Right ventricle myocardium inferior (tissue), 1 donor: ENCODE measurements around the gene SH3BP1. TPM values are rescaled to one million over a fixed set of nuclear protein-coding genes. Genes with fewer than 3 reads are reported as not detected.
"Not testable (repeated sequence)": the region's sequence is repeated elsewhere in the genome, so short reads cannot be mapped to it uniquely, and the experiment has no call there.

ENCODE experiments used
- ATAC-seq: fragments of 200-7000 bp; cut with Tn5 transposase; one replicate; pipeline ENCODE4 v1.9.1; 2020; ENCODE audit warnings: mild to moderate bottlenecking, moderate library complexity
- DNase-seq: peaks from one replicate; pipeline ENCODE4 v3.0.0; 2021; ENCODE audit errors: missing footprints
- intact Hi-C: fragments of 100-400 bp; cut with DNase I; formaldehyde crosslinking; loops from one replicate; pipeline ENCODE4 v1.11.0; 2022
- total RNA-seq: library from RNA; stranded (reverse); fragmentation: NEBNext Ultra II Directional; extraction: Animal tissue kit (Norgen Biotek cat#: 25700); gene quantifications from one replicate; pipeline ENCODE4 v1.2.1, GENCODE V29; 2021
- donor health status: DM: no; HTN: yes; CAD: no; lungs with severe emphysema.

Gene SH3BP1
- total RNA-seq, 1 donor from 2014 or later, result 1.5 TPM

DNA sequence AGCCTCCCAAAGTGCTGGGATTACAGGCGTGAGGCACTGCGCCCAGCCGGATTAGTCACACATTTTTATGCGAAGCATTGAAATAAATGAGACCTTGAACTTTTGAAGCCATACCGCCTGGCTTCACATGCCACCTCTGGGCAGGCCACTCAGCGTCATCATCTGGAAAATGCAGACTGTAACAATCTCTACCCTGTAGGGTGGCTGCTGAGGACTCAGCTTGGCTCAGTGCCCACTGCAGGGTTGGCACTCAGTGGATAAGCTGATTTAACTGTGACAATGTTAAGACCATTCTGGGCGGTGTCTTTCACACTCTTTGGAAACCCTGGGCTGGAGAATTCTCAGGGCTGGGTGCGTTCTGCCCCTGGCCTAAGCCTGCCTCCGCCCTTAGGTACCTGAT, 8.5 kb downstream of the SH3BP1 start:
- ATAC-seq, result no peak
- intact Hi-C loops, result no loop called here
- DNase-seq, result no peak

DNA sequence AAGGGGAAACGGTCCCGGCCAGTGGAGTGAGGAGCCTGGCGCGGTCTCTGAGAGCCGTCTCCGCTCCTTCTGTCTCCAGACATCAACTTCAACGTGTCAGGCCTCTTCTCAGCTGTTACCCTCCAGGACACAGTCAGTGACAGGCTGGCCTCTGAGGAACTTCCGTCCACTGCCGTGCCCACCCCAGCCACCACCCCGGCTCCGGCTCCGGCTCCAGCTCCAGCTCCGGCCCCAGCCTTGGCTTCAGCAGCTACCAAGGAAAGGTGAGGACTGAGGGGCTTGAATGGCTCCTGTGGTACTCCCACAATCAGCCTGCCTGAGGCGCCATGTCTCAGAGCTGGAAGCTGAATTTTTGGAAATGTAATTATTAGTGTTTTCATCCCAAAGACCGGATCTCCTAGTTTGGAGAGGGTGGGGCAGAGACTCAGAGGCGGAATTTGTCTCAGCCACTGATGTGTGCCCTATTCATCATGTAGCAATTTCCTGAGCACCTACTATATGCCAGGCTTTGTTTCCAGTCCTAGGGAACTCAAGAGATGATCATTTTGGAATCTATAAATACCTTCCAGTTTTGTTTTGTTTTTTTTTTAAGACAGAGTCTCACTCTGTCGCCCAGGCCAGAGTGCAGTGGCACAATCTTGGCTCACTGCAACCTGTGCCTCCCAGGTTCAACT, 11.1 kb downstream of the SH3BP1 start:
- DNase-seq (no peak), ATAC-seq (no peak)
- intact Hi-C loops, result no loop called here

GRCh38 chr22:37654563-37655251, 15.2 kb downstream of the SH3BP1 start:
- intact Hi-C loops, result no loop called here
- ATAC-seq (no peak), DNase-seq (no peak)

DNA sequence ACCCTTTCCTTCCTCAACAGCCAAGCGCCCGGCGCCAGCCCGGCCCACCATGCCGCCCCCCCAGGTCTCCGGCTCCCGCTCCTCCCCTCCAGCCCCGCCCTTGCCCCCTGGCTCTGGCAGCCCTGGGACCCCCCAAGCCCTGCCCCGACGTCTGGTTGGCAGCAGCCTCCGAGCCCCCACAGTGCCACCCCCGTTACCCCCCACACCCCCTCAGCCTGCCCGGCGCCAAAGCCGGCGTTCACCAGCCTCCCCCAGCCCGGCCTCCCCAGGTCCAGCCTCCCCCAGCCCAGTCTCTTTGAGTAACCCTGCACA, 15.7 kb downstream of the SH3BP1 start:
- ATAC-seq (no peak), DNase-seq (no peak)
- intact Hi-C loops, result no loop called here

GRCh38 chr22:37656583-37656982, 17.1 kb downstream of the SH3BP1 start:
- DNase-seq, ATAC-seq, intact Hi-C loops: not testable (repeated sequence)

- intact Hi-C loops, result loop anchor here (1.0 kb wide), 1 partner anchor 18 kb away; the partner anchor contains the start of gene LGALS1
- DNase-seq, result no peak
- no peak for ATAC-seq
Observed at GRCh38 chr22:37657590-37658132, 18.2 kb downstream of the SH3BP1 start.

DNA sequence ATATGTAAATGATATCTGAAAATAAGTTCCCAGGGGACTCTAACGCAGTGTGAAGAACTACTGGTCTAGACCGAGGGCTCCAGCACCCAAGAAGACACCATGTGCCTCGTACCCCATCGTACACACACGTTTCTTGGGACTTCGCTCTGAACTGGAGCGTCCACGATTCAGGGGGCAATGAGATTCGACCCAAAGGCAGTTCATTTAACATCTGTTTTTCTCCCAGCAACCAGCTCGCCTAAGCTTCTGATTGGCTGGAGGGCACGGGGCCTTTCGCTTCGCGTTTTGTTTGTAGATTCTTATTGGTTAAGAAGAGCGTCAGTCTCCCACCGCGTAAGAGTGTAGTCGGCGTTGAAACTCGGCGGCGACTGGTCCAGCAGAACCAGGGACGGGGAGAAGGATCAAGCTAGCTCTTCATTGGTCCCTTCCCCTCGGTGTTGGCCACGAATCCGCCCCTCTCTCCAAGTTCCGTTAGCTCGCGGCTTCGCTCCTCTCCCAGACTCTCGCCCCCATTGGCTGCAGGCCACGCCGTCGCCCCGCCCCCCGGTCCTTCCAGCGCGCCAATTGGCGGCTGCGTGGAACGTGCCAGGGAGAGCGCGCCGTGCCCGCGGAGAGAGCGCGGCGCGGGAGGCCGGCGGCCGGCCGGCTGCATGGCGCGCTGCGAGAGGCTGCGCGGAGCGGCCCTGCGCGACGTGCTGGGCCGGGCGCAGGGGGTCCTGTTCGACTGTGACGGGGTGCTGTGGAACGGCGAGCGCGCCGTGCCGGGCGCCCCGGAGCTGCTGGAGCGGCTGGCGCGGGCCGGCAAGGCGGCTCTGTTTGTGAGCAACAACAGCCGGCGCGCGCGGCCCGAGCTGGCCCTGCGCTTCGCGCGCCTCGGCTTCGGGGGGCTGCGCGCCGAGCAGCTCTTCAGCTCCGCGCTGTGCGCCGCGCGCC, 18.9 kb downstream of the SH3BP1 start, which contains the start of gene PDXP:
PDXP (plus strand) TSS at position 591 of the 933 bp plus-strand sequence; CDS start at position 651, 60 bp downstream.
- intact Hi-C loops, result loop anchor here (1.0 kb wide), 1 partner anchor 17 kb away; the partner anchor contains the start of gene LGALS1
- peak; percentile 99 for DNase-seq

DNA sequence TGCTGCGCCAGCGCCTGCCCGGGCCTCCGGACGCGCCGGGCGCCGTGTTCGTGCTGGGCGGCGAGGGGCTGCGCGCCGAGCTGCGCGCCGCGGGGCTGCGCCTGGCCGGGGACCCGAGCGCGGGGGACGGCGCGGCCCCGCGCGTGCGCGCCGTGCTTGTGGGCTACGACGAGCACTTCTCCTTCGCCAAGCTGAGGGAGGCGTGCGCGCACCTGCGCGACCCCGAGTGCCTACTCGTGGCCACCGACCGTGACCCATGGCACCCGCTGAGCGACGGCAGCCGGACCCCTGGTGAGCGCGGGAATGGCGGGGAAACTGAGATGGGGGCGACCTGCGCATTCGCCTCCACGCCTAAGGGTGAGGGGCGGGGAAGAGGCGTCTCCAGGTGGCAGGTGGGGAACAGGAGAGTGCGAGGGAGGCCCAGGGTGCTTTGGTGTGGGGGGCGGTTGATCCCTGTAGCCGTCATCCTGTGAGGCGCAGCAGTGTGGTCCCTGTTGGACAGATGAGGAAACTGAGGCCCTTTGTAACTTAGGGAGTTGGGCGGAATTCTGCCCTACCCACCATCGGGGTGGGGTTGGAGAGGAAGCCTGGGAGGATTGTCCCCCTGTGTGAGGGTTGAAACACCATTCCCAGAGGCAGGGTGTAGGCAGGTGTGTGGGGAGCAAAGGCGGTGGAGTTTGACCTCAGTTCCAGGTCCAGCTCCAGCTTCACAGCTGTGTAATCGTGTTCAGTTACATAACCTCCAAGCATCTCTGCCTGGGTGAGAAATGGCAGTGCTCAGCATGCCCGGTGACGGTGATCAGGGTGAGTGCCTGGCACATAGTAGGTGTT, 19.8 kb downstream of the SH3BP1 start:
- DNase-seq, result no peak
- ATAC-seq, result no peak

More for the DNA sequence above, 18.9 kb downstream of the SH3BP1 start, which contains the start of gene PDXP:
- peak; percentile 98 for ATAC-seq

DNA sequence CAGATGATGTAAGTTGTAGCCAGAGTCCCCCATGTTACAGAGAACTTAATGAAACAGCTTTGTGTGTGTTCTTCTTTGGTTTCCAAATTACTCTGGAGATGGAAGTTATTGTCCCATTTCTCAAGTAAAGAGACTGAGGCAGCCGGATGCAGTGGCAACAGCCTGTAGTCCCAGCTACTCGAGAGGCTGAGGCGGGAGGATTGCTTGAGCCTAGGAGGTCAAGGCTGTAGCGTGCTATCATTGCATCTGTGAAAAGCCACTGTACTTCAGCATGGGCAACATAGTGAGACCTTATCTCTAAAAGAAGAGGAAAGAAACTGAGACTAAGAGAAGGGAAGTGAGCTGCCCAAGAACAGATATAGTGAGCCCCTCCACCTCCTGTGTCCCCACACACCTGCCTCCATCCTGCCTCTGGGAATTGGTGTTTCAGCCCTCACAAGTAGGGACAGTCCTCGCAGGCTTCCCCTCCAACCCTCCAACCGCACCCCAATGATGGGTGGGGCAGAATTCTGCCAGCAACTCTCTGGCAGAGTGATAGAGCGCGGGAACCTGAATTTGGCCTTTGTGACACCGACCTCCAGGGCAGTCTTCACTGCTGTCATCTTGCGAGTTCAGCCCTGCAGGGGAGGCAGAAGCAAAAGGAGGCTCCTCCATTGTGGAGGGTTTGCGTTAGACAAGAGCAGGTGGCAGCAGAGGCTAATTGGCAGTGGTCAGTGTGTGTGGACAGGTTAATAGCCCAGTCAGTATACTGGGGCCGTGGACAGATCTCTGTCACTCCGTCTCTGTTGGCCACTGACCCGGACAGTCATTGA, 20.6 kb downstream of the SH3BP1 start:
- ATAC-seq (no peak), DNase-seq (no peak)
- intact Hi-C loops, result no loop called here

More for the DNA sequence above, 19.8 kb downstream of the SH3BP1 start:
- intact Hi-C loops, result no loop called here

GRCh38 chr22:37660709-37661045, 21.2 kb downstream of the SH3BP1 start:
- intact Hi-C loops, result no loop called here
- DNase-seq (no peak), ATAC-seq (no peak)

- DNase-seq, result no peak
- intact Hi-C loops, result no loop called here
- peak; percentile 35 for ATAC-seq
Observed at GRCh38 chr22:37661160-37661924, 21.9 kb downstream of the SH3BP1 start.

- intact Hi-C loops, result no loop called here
- ATAC-seq (no peak), DNase-seq (no peak)
Observed at GRCh38 chr22:37662039-37662438, 22.6 kb downstream of the SH3BP1 start.

DNA sequence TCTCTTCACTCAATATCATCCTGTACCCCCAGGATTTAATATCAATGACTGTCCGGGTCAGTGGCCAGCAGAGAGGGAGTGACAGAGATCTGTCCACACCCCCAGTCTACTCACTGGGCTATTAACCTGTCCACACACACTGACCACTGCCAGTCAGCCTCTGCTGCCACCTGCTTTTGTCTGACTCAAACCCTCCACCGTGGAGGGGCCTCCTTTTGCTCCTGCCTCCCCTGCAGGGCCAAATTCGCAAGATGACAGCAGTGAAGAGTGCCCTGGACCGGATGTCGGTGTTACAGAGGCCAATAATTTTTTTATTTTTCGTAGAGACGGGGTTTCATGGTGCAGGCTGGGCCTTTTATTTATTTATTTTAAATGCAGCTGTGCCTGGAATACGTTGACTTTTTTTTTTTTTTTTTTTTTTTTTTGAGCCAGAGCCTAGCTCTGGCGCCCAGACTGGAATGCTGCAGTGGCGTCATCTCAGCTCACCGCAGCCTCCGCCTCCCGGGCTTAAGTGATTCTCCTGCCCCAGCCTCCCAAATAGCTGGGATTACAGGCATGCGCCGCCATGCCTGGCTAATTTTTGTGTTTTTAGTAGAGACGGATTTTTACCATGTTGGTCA, 24.2 kb downstream of the SH3BP1 start:
- DNase-seq (no peak), ATAC-seq (no peak)
- intact Hi-C loops, result no loop called here

DNA sequence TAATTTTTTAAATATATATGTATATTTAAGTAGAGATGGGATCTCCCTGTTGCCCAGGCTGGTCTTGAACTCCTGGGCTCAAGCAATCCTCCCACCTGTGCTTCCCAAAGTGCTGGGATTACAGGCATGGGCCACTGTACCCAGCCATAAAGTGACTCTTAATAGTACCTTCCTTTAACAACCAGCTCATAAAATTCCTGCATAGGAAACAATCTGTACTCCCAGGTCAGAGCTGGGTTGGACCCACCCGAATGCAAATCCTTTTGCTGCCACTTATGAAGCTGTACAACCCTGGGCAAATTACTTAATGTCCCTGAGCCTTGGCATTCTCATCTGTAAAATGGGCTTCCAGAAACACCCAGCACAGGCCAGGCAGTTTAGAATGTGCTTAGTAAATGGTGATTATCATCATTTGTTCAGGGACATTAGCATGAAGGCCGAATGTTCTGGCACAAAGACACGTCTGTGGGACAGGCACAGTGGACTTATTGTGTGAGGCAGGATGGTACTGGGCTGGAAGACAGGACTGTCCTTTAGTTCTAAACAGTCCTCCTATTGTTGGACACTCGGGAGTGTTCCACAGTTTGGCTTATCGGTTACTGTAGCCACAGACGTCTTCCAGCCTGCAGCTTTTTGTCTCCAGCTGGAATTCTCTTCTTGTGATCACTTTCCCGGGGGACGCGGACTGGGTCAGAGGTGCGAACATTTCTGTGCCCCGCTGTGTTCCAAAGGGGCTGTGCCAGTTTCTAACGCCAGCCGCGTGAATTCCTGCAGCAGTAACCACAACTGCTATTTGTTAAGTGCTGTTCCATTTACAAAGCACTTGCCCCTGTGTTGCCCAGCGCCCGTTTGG, 25.0 kb downstream of the SH3BP1 start:
- intact Hi-C loops, result no loop called here
- peak; percentile 21 for ATAC-seq
- no peak for DNase-seq

DNA sequence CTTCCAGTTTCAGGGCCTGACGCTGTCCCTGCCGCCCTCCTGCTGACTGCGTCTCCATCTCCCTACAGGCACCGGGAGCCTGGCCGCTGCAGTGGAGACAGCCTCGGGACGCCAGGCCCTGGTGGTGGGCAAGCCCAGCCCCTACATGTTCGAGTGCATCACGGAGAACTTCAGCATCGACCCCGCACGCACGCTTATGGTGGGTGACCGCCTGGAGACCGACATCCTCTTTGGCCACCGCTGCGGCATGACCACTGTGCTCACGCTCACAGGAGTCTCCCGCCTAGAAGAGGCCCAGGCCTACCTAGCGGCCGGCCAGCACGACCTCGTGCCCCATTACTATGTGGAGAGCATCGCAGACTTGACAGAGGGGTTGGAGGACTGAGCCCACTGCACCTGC, 26.0 kb downstream of the SH3BP1 start:
- DNase-seq (no peak), ATAC-seq (no peak)
- intact Hi-C loops, result no loop called here

- intact Hi-C loops, result no loop called here
- no peak for DNase-seq
- no peak for ATAC-seq
Observed at GRCh38 chr22:37669586-37669985, 30.1 kb downstream of the SH3BP1 start.
